GM20431 (cell line): ENCODE results near the gene RARA.

Experiments used
- in situ Hi-C: fragments of 300-500 bp; cut with MseI, MboI; formaldehyde crosslinking; loops from one replicate; pipeline ENCODE4 v1.15.0; 2020; ENCODE audit warnings: low sequenced_read_pairs; ENCODE audit not compliant: unreplicated experiment

RARA gene

GRCh38 chr17:40313668-40314583 lies 4.9 kb downstream of the RARA start:
- in situ Hi-C loops = no loop called here

- in situ Hi-C loops = no loop called here
Observed at GRCh38 chr17:40314584-40314956, 5.6 kb downstream of the RARA start.

GRCh38 chr17:40315206-40315605 lies 6.2 kb downstream of the RARA start:
- in situ Hi-C loops = no loop called here

- in situ Hi-C loops = no loop called here
Observed at GRCh38 chr17:40315678-40316570, 6.9 kb downstream of the RARA start.

GRCh38 chr17:40316571-40317344 lies 7.8 kb downstream of the RARA start:
- in situ Hi-C loops = no loop called here

GRCh38 chr17:40317345-40317873 lies 8.4 kb downstream of the RARA start:
- in situ Hi-C loops = no loop called here

GRCh38 chr17:40317880-40318829 lies 9.2 kb downstream of the RARA start:
- in situ Hi-C loops = no loop called here

GRCh38 chr17:40318830-40319391 lies 9.9 kb downstream of the RARA start:
- in situ Hi-C loops = no loop called here

- in situ Hi-C loops = no loop called here
Observed at GRCh38 chr17:40319651-40320540, 10.9 kb downstream of the RARA start.

GRCh38 chr17:40320756-40321523 lies 12.0 kb downstream of the RARA start:
- in situ Hi-C loops = no loop called here

GRCh38 chr17:40321524-40321929 lies 12.5 kb downstream of the RARA start:
- in situ Hi-C loops = no loop called here

GRCh38 chr17:40321961-40322357 lies 13.0 kb downstream of the RARA start:
- in situ Hi-C loops = no loop called here

GRCh38 chr17:40322358-40323315 lies 13.7 kb downstream of the RARA start:
- in situ Hi-C loops = no loop called here

- in situ Hi-C loops = no loop called here
Observed at GRCh38 chr17:40323391-40324381, 14.7 kb downstream of the RARA start.
